ENCODE measurements around the gene CDK5RAP1.

DNA sequence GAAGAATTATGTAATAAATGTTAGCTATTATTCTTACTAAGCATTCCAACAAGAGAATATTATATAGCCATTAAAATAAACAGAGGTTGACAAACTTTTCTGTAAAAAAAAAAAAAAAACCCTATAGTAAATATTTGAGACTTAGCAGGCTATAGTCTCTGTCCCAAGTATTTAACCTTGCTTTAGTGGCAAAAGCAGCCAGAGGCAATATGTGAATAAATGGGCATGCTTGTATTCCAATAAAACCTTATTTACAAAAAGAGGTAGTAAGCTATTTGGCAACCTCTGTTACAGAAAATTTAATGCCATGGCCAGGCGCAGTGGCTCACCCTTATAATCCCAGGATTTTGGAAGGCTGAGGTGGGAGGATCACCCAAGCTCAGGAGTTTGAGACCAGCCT is 14.6 kb downstream of the CDK5RAP1 start:
- TF ChIP-seq, protein P1, sequence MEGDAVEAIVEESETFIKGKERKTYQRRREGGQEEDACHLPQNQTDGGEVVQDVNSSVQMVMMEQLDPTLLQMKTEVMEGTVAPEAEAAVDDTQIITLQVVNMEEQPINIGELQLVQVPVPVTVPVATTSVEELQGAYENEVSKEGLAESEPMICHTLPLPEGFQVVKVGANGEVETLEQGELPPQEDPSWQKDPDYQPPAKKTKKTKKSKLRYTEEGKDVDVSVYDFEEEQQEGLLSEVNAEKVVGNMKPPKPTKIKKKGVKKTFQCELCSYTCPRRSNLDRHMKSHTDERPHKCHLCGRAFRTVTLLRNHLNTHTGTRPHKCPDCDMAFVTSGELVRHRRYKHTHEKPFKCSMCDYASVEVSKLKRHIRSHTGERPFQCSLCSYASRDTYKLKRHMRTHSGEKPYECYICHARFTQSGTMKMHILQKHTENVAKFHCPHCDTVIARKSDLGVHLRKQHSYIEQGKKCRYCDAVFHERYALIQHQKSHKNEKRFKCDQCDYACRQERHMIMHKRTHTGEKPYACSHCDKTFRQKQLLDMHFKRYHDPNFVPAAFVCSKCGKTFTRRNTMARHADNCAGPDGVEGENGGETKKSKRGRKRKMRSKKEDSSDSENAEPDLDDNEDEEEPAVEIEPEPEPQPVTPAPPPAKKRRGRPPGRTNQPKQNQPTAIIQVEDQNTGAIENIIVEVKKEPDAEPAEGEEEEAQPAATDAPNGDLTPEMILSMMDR (conservative IDR thresholded peaks at IDR 0.05; ENCODE audit: low read depth, low read length), result no peak
- TF ChIP-seq POLR2A (IDR thresholded peaks at IDR 0.05; ENCODE audit: low read depth, low read length) (no peak), RFX5 (IDR thresholded peaks at IDR 0.05; ENCODE audit: low read depth, low read length) (no peak), SMC3 (IDR thresholded peaks at IDR 0.05; ENCODE audit: low read depth, low read length) (no peak), BHLHE40 (IDR thresholded peaks at IDR 0.05; ENCODE audit: low read depth, low read length) (no peak), RAD21 (IDR thresholded peaks at IDR 0.05; ENCODE audit: low read length) (no peak), FOS (IDR thresholded peaks at IDR 0.05; ENCODE audit: low read depth, low read length) (no peak), RCOR1 (IDR thresholded peaks at IDR 0.05; ENCODE audit: insufficient replicate concordance, low read length) (no peak), MXI1 (IDR thresholded peaks at IDR 0.05; ENCODE audit: borderline replicate concordance, low read depth, low read length) (no peak), MAFK (IDR thresholded peaks at IDR 0.05; ENCODE audit: low read depth, low read length) (no peak)
- TF ChIP-seq, protein P2, sequence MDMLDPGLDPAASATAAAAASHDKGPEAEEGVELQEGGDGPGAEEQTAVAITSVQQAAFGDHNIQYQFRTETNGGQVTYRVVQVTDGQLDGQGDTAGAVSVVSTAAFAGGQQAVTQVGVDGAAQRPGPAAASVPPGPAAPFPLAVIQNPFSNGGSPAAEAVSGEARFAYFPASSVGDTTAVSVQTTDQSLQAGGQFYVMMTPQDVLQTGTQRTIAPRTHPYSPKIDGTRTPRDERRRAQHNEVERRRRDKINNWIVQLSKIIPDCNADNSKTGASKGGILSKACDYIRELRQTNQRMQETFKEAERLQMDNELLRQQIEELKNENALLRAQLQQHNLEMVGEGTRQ (IDR thresholded peaks at IDR 0.05; ENCODE audit: low read depth, low read length), result no peak

Data from IMR-90 (cell line).